Loucy (cell line): ENCODE measurements around the gene SELENOO.

Experiments used
- H2AFZ ChIP-seq: fragments of 200-600 bp; sonication (generic); 2 replicates; pipeline ENCODE4 v1.6.0; 2016; ENCODE audit warnings: antibody characterized with exemption, mild to moderate bottlenecking, low read length, moderate library complexity
- H3F3A ChIP-seq: fragments of 200-600 bp; 2 replicates; pipeline ENCODE4 v1.6.0; 2016; ENCODE audit warnings: antibody characterized with exemption, low read depth, mild to moderate bottlenecking
- H3K27me3 ChIP-seq: fragments of 200-600 bp; sonication (generic); 2 replicates; pipeline ENCODE4 v1.6.1; 2014; ENCODE audit warnings: low read length, mild to moderate bottlenecking; ENCODE audit not compliant: insufficient read depth, poor library complexity, severe bottlenecking
- H3K36me3 ChIP-seq: fragments of 200-600 bp; sonication (generic); 2 replicates; pipeline ENCODE4 v1.6.1; 2016; ENCODE audit warnings: low read length; ENCODE audit not compliant: insufficient read depth
- H3K4me1 ChIP-seq: fragments of 200-600 bp; sonication (generic); 2 replicates; pipeline ENCODE4 v1.5.1; 2014; ENCODE audit warnings: low read length, mild to moderate bottlenecking; ENCODE audit not compliant: insufficient read depth, poor library complexity, severe bottlenecking
- H3K4me2 ChIP-seq: fragments of 200-600 bp; sonication (generic); 2 replicates; pipeline ENCODE4 v1.6.0; 2014; ENCODE audit warnings: antibody characterized with exemption, low read length, low read depth, mild to moderate bottlenecking; ENCODE audit not compliant: poor library complexity, severe bottlenecking
- H3K4me3 ChIP-seq: fragments of 200-600 bp; sonication (generic); 2 replicates; pipeline ENCODE4 v1.5.1; 2014; ENCODE audit warnings: low read length, mild to moderate bottlenecking, mixed read lengths; ENCODE audit not compliant: poor library complexity, severe bottlenecking
- H3K79me2 ChIP-seq: fragments of 200-600 bp; sonication (generic); 2 replicates; pipeline ENCODE4 v1.6.1; 2014; ENCODE audit warnings: low read length; ENCODE audit not compliant: insufficient read depth
- H3K9ac ChIP-seq: fragments of 200-600 bp; sonication (generic); 2 replicates; pipeline ENCODE4 v1.6.0; 2014; ENCODE audit warnings: mild to moderate bottlenecking, low read depth, low read length, moderate library complexity; ENCODE audit not compliant: poor library complexity, severe bottlenecking
- H3K9me2 ChIP-seq: fragments of 200-600 bp; sonication (generic); replicated peaks from 2 replicates; pipeline ENCODE4 v1.6.1; 2016; ENCODE audit warnings: low read depth, low read length, mixed read lengths
- H3K9me3 ChIP-seq: fragments of 200-600 bp; sonication (generic); 2 replicates; pipeline ENCODE4 v1.6.1; 2014; ENCODE audit warnings: mild to moderate bottlenecking, antibody characterized with exemption, low read length, low read depth; ENCODE audit not compliant: insufficient read depth
- H4K20me1 ChIP-seq: fragments of 200-600 bp; sonication (generic); 2 replicates; pipeline ENCODE4 v1.6.0; 2014; ENCODE audit warnings: antibody characterized with exemption, low read length, mild to moderate bottlenecking; ENCODE audit not compliant: insufficient read depth, poor library complexity, severe bottlenecking
- CTCF ChIP-seq: fragments of 200-600 bp; sonication (generic); conservative IDR thresholded peaks from 2 replicates; pipeline ENCODE4 v1.5.1; 2014; ENCODE audit warnings: mild to moderate bottlenecking, antibody characterized with exemption, low read length
- EZH2phosphoT487 ChIP-seq: fragments of 200-600 bp; IDR thresholded peaks from 2 replicates; pipeline ENCODE4 v1.6.1; 2018; ENCODE audit warnings: antibody characterized with exemption, mild to moderate bottlenecking, moderate library complexity, borderline replicate concordance

The SELENOO gene

GRCh38 chr22:50243685-50244419 lies 43.0 kb downstream of the SELENOO start:
- H3K79me2 ChIP-seq: peaks cover 68% of the 10 kb centered on the region
- TF ChIP-seq CTCF (no peak), EZH2phosphoT487 (no peak)
- H3K36me3 ChIP-seq: no peaks in the 10 kb centered on the region
- no peaks in the 10 kb centered on the region for H3K9me2 ChIP-seq
- H3K4me2 ChIP-seq: peak overlapping the region; percentile 93
- H3K9ac ChIP-seq: peak overlapping the region; percentile 80
- no peaks in the 10 kb centered on the region for H3K27me3 ChIP-seq
- no peak overlapping the region for H2AFZ ChIP-seq
- peak overlapping the region; percentile 93 for H3K4me3 ChIP-seq
- no peaks in the 10 kb centered on the region for H3K9me3 ChIP-seq
- peaks cover 28% of the 10 kb centered on the region for H3K4me1 ChIP-seq
- no peaks in the 10 kb centered on the region for H3F3A ChIP-seq
- peaks cover 25% of the 10 kb centered on the region for H4K20me1 ChIP-seq

- Histone ChIP-seq H3K9me2 (no peaks in the 10 kb centered on the region), H3K27me3 (no peaks in the 10 kb centered on the region), H3K9ac (peak within 1 kb of the TSS; percentile 80), H3K9me3 (no peaks in the 10 kb centered on the region), H3F3A (no peaks in the 10 kb centered on the region), H3K79me2 (peaks cover 66% of the 10 kb centered on the region), H3K4me3 (peak within 1 kb of the TSS; percentile 93), H4K20me1 (peaks cover 29% of the 10 kb centered on the region), H2AFZ (peak within 1 kb of the TSS; percentile 89), H3K4me2 (peak within 1 kb of the TSS; percentile 93), H3K36me3 (no peaks in the 10 kb centered on the region), H3K4me1 (peaks cover 31% of the 10 kb centered on the region)
- TF ChIP-seq CTCF (no peak; the same call in 1 of the 2 replicates), EZH2phosphoT487 (no peak)
These were observed 43.8 kb downstream of the SELENOO start, which contains the start of gene TUBGCP6 for GRCh38 chr22:50244420-50245213. TSS of gene TUBGCP6 (minus strand) at chr22:50245023. CDS start at chr22:50244459, 564 bp downstream.

GRCh38 chr22:50245214-50246072 lies 44.6 kb downstream of the SELENOO start:
- Histone ChIP-seq H3K9me3 (no peaks in the 10 kb centered on the region), H3K9me2 (no peaks in the 10 kb centered on the region), H4K20me1 (peaks cover 37% of the 10 kb centered on the region), H3K9ac (peak overlapping the region; percentile 80), H3F3A (no peaks in the 10 kb centered on the region), H3K79me2 (peaks cover 66% of the 10 kb centered on the region), H3K4me1 (peaks cover 38% of the 10 kb centered on the region), H2AFZ (peak overlapping the region; percentile 89), H3K27me3 (no peaks in the 10 kb centered on the region), H3K4me3 (peak overlapping the region; percentile 93), H3K4me2 (peak overlapping the region; percentile 93), H3K36me3 (no peaks in the 10 kb centered on the region)
- no peak for TF ChIP-seq CTCF
- TF ChIP-seq EZH2phosphoT487: no peak
